Activated CD8-positive, alpha-beta memory T cell treated with anti-CD3 and anti-CD28 coated beads for 24 hours (primary cell): ENCODE measurements around the gene PRL.

Experiments used
- DNase-seq: peaks from one replicate; pipeline ENCODE4 v3.0.0-alpha.2; 2020

The PRL gene

GRCh38 chr6:22296936-22297335, at the start of gene PRL:
TSS of gene PRL (minus strand) at chr6:22297036. CDS start at chr6:22296982, 54 bp downstream.
- DNase-seq = no peak

- DNase-seq = no peak
These were observed 47.0 kb upstream of the PRL start for GRCh38 chr6:22343864-22344263.

- DNase-seq = no peak
These were observed 37.9 kb upstream of the PRL start for GRCh38 chr6:22334778-22335177.

- DNase-seq = no peak
These were observed 37.0 kb upstream of the PRL start for GRCh38 chr6:22333802-22334201.

GRCh38 chr6:22332711-22333110, 35.9 kb upstream of the PRL start:
- no peak for DNase-seq

- no peak for DNase-seq
These were observed 35.4 kb upstream of the PRL start for GRCh38 chr6:22332216-22332615.

GRCh38 chr6:22330941-22331340, 34.1 kb upstream of the PRL start:
- DNase-seq = no peak

- DNase-seq = no peak
These were observed 31.6 kb upstream of the PRL start for GRCh38 chr6:22328474-22328873.

- no peak for DNase-seq
These were observed 31.0 kb upstream of the PRL start for GRCh38 chr6:22327881-22328280.

GRCh38 chr6:22326500-22326899, 29.7 kb upstream of the PRL start:
- no peak for DNase-seq

- DNase-seq = no peak
These were observed 28.6 kb upstream of the PRL start for GRCh38 chr6:22325481-22325880.

GRCh38 chr6:22323848-22324247, 27.0 kb upstream of the PRL start:
- no peak for DNase-seq

- no peak for DNase-seq
These were observed 25.5 kb upstream of the PRL start for GRCh38 chr6:22322103-22323030.

GRCh38 chr6:22320750-22321149, 23.9 kb upstream of the PRL start:
- DNase-seq = no peak

GRCh38 chr6:22318404-22318803, 21.6 kb upstream of the PRL start:
- no peak for DNase-seq

- no peak for DNase-seq
These were observed 17.0 kb upstream of the PRL start for GRCh38 chr6:22313796-22314195.

GRCh38 chr6:22308939-22309338, 12.1 kb upstream of the PRL start:
- no peak for DNase-seq

GRCh38 chr6:22306741-22307466, 10.1 kb upstream of the PRL start:
- no peak for DNase-seq

- no peak for DNase-seq
These were observed 6.0 kb upstream of the PRL start for GRCh38 chr6:22302838-22303237.

- DNase-seq = no peak
These were observed 3.6 kb upstream of the PRL start for GRCh38 chr6:22300273-22300998.

- no peak for DNase-seq
These were observed 1.6 kb upstream of the PRL start for GRCh38 chr6:22298475-22298890.

GRCh38 chr6:22296067-22296466, 769 bp downstream of the PRL start:
- no peak for DNase-seq

- no peak for DNase-seq
These were observed 1.7 kb downstream of the PRL start for GRCh38 chr6:22295145-22295544.
